ENCODE results near the gene METTL22.

METTL22 gene

DNA sequence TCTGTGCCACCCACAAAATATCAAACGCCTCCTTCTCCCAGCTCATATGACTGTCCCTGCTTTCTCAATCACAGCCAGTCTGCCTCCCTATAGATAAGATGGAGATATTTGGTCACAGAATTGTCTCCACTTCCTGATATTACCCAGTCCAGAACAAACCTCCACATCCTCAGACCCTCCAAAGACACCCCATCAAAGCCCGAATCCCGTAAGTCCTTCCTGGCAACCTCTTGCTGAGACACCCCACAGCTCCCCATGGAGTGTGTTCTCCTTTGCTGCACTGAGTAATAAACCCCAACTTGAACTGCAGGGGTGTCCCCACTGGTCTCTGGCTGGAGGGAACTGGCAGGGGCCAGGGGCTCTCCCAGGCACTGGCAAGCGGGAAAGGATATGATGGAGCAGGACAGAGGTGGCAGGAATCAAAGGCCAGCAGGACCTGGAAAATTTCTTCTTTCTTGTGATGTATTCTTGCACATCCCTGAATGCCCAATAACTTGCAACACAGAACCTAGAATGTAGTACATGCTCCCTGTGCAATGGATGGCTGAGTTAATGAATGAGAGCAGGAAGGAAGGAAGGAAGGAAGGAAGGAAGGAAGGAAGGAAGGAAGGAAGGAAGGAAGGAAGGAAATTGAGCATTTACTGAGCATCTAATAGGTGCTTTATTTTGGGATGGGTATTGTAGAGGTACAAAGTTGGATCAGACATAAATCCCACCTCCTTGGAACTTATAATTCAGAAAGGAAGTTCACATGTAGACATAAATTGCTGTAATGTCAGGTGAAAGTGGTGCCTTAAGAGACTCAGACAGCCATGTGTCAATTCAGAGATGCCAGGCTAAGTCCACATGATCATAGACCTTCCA is 45.1 kb upstream of the METTL22 start:
- H3K27me3 ChIP-seq (replicated peaks; ENCODE audit: control insufficient read depth, insufficient read depth, low read length), result no peaks in the 10 kb centered on the region
- TF ChIP-seq, protein P1, sequence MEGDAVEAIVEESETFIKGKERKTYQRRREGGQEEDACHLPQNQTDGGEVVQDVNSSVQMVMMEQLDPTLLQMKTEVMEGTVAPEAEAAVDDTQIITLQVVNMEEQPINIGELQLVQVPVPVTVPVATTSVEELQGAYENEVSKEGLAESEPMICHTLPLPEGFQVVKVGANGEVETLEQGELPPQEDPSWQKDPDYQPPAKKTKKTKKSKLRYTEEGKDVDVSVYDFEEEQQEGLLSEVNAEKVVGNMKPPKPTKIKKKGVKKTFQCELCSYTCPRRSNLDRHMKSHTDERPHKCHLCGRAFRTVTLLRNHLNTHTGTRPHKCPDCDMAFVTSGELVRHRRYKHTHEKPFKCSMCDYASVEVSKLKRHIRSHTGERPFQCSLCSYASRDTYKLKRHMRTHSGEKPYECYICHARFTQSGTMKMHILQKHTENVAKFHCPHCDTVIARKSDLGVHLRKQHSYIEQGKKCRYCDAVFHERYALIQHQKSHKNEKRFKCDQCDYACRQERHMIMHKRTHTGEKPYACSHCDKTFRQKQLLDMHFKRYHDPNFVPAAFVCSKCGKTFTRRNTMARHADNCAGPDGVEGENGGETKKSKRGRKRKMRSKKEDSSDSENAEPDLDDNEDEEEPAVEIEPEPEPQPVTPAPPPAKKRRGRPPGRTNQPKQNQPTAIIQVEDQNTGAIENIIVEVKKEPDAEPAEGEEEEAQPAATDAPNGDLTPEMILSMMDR (IDR thresholded peaks at IDR 0.05; ENCODE audit: insufficient read depth, low read length, poor library complexity, severe bottlenecking), result no peak
- no peaks in the 10 kb centered on the region for H3K36me3 ChIP-seq (ENCODE audit: control insufficient read depth, insufficient read depth, low read length)
- no peak for DNase-seq (ENCODE audit: extremely low read depth, insufficient read length)
- no peak overlapping the region for H3K4me3 ChIP-seq (replicated peaks; ENCODE audit: low read depth, low read length)

DNA sequence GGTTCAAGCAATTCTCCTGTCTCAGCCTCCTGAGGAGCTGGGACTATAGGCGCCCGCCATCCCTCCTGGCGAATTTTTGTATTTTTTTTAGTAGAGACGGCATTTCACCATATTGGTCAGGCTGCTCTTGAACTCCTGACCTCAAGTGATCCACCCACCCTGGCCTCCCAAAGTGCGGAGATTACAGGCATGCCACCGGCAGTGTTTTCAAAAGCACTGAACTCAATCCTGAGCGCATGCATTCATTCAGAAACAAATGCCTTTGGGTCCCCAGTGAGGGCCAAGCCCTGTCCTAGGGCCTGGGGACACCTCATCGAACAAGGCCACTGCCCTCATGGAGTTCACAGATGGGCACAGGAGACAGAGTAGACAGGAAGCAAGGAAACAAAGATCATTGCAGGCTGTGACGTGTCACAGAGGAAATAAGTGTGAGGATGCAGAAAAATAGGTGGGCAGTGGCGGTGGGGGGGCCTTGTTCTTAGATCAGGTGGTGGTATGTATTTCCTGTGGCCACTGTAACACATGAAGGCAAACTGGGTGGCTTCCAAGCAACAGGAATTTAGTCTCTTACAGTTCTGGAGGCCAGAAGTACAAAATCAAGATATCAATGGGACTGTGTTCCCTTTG is 43.7 kb upstream of the METTL22 start:
- Histone ChIP-seq H3K36me3 (ENCODE audit: control insufficient read depth, insufficient read depth, low read length) (no peaks in the 10 kb centered on the region), H3K4me3 (replicated peaks; ENCODE audit: low read depth, low read length) (no peak overlapping the region), H3K27me3 (replicated peaks; ENCODE audit: control insufficient read depth, insufficient read depth, low read length) (no peaks in the 10 kb centered on the region)
- no peak for DNase-seq (ENCODE audit: extremely low read depth, insufficient read length)
- TF ChIP-seq, protein P1 (IDR thresholded peaks at IDR 0.05; ENCODE audit: insufficient read depth, low read length, poor library complexity, severe bottlenecking), result no peak

DNA sequence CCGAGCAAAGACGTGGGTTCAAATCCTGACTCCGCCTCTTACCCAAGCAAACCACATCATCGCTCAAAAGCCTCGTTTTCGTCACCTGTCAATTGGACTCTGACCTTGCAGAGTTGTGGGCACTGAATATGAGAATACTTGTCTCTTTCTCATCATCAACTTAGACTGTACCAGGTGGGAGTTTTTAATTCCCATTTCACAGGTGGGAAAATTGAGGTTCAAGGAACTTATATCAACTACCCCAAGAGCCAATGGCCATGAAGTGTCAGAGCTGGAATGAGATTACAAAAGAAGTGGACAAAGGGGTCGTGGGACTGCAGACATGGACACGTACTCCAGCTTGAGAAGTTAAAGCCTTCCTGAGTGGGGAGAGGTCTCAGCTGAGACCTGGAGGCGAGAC is 41.9 kb upstream of the METTL22 start:
- Histone ChIP-seq H3K27me3 (replicated peaks; ENCODE audit: control insufficient read depth, insufficient read depth, low read length) (no peaks in the 10 kb centered on the region), H3K36me3 (ENCODE audit: control insufficient read depth, insufficient read depth, low read length) (no peaks in the 10 kb centered on the region), H3K4me3 (replicated peaks; ENCODE audit: low read depth, low read length) (no peak overlapping the region)
- TF ChIP-seq, protein P1 (IDR thresholded peaks at IDR 0.05; ENCODE audit: insufficient read depth, low read length, poor library complexity, severe bottlenecking), result no peak
- no peak for DNase-seq (ENCODE audit: extremely low read depth, insufficient read length)

DNA sequence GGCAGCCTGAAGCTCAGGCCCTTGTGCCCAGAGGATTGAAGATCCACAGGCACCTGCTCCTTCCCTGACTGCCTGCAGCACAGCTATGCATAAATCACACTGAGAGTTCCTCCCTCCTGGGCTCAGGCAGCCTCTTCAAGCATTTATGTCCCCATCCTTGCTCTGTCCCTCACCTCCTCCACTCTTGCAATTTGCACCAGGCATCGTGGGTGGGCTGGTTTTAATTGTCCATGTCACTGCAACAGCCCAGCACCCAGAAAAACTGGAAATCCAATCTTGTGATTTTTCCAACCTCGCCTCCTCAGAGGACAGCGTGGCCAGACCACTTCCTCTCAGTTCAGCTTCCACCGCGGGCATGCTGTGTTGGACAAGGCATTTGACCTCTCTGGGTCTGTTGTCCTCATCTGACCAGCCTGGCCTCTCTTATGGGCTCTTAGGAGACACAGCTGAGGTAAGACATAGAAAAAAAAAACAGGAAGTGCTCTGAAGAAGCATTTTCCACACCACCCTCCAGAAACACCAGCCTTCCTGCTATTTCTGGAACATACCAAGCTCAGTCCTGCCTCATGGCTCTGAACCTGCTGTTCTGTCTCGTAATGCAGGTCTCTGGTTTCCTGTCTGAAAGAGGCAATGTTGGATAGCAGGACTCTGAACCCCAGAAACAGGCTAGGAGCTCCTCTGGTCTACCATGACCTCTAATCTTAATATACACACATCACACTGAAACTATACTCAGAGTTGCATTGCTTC is 39.5 kb upstream of the METTL22 start:
- Histone ChIP-seq H3K36me3 (ENCODE audit: control insufficient read depth, insufficient read depth, low read length) (no peaks in the 10 kb centered on the region), H3K27me3 (replicated peaks; ENCODE audit: control insufficient read depth, insufficient read depth, low read length) (no peaks in the 10 kb centered on the region; the same call in 1 of the 2 replicates), H3K4me3 (replicated peaks; ENCODE audit: low read depth, low read length) (no peak overlapping the region)
- no peak for DNase-seq (ENCODE audit: extremely low read depth, insufficient read length)
- TF ChIP-seq, protein P1 (IDR thresholded peaks at IDR 0.05; ENCODE audit: insufficient read depth, low read length, poor library complexity, severe bottlenecking), result no peak

DNA sequence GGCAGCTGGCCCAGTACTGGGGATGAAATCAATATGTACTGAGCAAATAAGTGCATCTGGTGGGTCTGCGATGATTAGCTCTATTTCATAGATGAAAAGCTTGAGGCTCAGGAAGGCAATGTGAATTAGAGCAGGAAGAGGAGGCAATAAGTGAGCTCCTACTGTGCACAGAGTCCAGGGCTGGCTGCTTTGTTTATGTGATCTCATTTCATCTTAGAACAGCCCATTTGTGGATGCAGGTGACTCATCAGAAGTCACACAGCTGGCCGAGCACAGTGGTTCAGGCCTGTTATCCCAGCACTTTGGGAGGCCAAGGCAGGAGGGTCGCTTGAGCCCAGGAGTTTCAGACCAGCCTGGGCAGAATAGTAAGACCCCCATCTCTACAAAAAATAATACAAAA is 38.3 kb upstream of the METTL22 start:
- TF ChIP-seq, protein P1 (IDR thresholded peaks at IDR 0.05; ENCODE audit: insufficient read depth, low read length, poor library complexity, severe bottlenecking), result no peak
- H3K27me3 ChIP-seq (replicated peaks; ENCODE audit: control insufficient read depth, insufficient read depth, low read length), result no peaks in the 10 kb centered on the region; the same call in 1 of the 2 replicates
- no peak for DNase-seq (ENCODE audit: extremely low read depth, insufficient read length)
- no peak overlapping the region for H3K4me3 ChIP-seq (replicated peaks; ENCODE audit: low read depth, low read length)
- H3K36me3 ChIP-seq (ENCODE audit: control insufficient read depth, insufficient read depth, low read length), result no peaks in the 10 kb centered on the region

All from GM06990 (cell line).